ENCODE measurements around the gene RRBP1.

The RRBP1 gene

DNA sequence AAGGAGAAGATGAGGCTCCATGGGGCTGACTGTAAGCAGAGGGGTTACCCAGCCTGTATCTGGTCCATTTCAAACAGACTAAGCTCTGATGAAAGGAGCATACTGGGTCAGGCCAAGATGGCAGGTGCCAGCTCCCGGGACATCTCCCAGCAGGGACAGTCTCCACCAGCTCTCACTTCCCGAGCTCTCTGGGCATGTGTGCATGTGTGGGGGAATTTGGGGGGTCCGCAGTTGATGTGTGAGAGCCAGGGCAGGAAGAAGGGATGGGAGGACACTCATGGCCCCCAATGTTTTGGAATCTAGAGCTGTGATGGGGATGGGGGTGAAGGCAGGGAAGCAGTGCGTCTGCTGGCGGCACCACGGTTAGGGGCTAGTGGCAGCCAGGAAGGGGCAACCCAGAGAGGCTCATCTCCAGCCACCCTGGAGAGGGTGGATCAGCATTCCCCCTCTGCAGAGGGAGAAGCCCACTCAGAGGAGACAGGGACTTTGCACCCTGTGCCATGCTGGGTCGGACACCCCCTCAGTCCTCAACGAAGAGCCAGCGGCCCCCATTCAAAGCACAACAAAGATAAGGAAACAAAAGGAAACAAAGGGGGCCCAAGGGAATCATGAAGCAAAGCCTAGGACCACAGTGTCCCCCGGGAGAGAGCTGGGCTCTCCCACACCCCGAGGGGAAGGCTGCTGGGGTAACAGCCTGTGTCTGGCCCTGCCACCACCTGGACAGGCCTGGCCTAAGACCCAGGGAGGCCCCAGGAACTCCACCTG lies 59.8 kb downstream of the RRBP1 start:
- Histone ChIP-seq H3K4me1 (ENCODE audit: low read length) (no peaks in the 10 kb centered on the region), H3K36me3 (replicated peaks; ENCODE audit: insufficient read depth, low read length) (peaks cover 29% of the 10 kb centered on the region), H3K79me2 (ENCODE audit: low read length) (peaks cover 40% of the 10 kb centered on the region), H3F3A (ENCODE audit: insufficient read depth, low read length) (peaks cover 2% of the 10 kb centered on the region), H3K4me2 (ENCODE audit: low read depth, low read length) (no peak overlapping the region), H3K9ac (ENCODE audit: low read length) (no peak overlapping the region), H3K27ac (ENCODE audit: low read length) (no peak overlapping the region), H3K9me3 (replicated peaks; ENCODE audit: insufficient read depth, low read length) (no peaks in the 10 kb centered on the region), H3K9me2 (replicated peaks; ENCODE audit: insufficient read depth, low read length) (no peaks in the 10 kb centered on the region), H3K27me3 (replicated peaks; ENCODE audit: insufficient read depth, low read length) (no peaks in the 10 kb centered on the region), H4K20me1 (ENCODE audit: insufficient read depth, low read length) (peaks cover 5% of the 10 kb centered on the region), H3K4me3 (ENCODE audit: low read length) (no peak overlapping the region), H2AFZ (ENCODE audit: low read length) (no peak overlapping the region)
- TF ChIP-seq, protein P1, sequence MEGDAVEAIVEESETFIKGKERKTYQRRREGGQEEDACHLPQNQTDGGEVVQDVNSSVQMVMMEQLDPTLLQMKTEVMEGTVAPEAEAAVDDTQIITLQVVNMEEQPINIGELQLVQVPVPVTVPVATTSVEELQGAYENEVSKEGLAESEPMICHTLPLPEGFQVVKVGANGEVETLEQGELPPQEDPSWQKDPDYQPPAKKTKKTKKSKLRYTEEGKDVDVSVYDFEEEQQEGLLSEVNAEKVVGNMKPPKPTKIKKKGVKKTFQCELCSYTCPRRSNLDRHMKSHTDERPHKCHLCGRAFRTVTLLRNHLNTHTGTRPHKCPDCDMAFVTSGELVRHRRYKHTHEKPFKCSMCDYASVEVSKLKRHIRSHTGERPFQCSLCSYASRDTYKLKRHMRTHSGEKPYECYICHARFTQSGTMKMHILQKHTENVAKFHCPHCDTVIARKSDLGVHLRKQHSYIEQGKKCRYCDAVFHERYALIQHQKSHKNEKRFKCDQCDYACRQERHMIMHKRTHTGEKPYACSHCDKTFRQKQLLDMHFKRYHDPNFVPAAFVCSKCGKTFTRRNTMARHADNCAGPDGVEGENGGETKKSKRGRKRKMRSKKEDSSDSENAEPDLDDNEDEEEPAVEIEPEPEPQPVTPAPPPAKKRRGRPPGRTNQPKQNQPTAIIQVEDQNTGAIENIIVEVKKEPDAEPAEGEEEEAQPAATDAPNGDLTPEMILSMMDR (IDR thresholded peaks at IDR 0.05; ENCODE audit: low read length) = no peak
- TF ChIP-seq EZH2 (optimal IDR thresholded peaks at IDR 0.05; ENCODE audit: low read depth, low read length) (no peak), EZH2phosphoT487 (IDR thresholded peaks at IDR 0.05; ENCODE audit: low read length) (no peak)
- DNase-seq = no peak

DNA sequence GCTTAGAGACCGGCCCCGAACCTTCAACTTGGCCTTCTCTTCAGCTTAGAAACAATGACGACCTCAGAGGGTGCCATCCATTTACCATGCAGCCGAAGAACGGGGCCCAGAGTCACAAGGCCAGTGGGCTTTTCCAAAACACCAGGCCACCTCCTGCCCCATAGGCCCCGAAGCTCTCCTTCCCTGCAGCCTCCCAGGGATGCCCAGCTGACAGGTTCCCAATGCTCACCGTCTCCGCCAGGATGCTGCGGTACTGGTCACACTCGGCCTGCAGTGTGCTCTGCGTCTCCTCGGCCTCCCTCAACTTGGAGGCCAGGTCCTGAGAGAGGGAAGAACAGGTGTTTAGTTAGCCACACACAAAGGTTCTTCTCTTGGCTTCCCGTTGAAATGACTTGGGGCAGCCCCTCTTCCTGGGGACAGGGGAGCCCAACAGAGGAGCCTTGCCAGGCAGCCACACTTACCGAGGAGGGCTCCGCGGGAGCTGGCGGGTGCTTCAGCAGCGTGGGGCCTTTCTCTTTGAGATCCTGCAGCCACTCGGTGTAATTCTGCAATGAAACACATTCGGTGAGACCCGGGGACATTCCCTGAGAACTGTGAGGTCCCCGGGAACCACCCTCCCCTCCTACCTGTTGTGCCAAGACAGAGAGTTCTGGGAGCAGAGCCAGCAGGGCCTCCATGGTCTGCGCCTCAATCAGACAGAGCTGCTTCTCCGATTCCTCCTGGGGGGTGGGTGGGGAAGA lies 60.6 kb downstream of the RRBP1 start:
- H4K20me1 ChIP-seq (ENCODE audit: insufficient read depth, low read length) = peaks cover 5% of the 10 kb centered on the region
- H3K36me3 ChIP-seq (replicated peaks; ENCODE audit: insufficient read depth, low read length) = peaks cover 31% of the 10 kb centered on the region
- no peaks in the 10 kb centered on the region for H3K9me2 ChIP-seq (replicated peaks; ENCODE audit: insufficient read depth, low read length)
- peaks cover 9% of the 10 kb centered on the region for H3F3A ChIP-seq (ENCODE audit: insufficient read depth, low read length)
- H2AFZ ChIP-seq (ENCODE audit: low read length) = no peak overlapping the region
- TF ChIP-seq, protein P1 (IDR thresholded peaks at IDR 0.05; ENCODE audit: low read length) = no peak
- TF ChIP-seq EZH2phosphoT487 (IDR thresholded peaks at IDR 0.05; ENCODE audit: low read length) (no peak), EZH2 (optimal IDR thresholded peaks at IDR 0.05; ENCODE audit: low read depth, low read length) (no peak)
- no peak overlapping the region for H3K9ac ChIP-seq (ENCODE audit: low read length)
- H3K27ac ChIP-seq (ENCODE audit: low read length) = no peak overlapping the region
- H3K9me3 ChIP-seq (replicated peaks; ENCODE audit: insufficient read depth, low read length) = no peaks in the 10 kb centered on the region
- H3K79me2 ChIP-seq (ENCODE audit: low read length) = peaks cover 34% of the 10 kb centered on the region
- H3K4me1 ChIP-seq (ENCODE audit: low read length) = no peaks in the 10 kb centered on the region
- H3K4me2 ChIP-seq (ENCODE audit: low read depth, low read length) = no peak overlapping the region
- no peaks in the 10 kb centered on the region for H3K27me3 ChIP-seq (replicated peaks; ENCODE audit: insufficient read depth, low read length)
- H3K4me3 ChIP-seq (ENCODE audit: low read length) = no peak overlapping the region
- no peak for DNase-seq

DNA sequence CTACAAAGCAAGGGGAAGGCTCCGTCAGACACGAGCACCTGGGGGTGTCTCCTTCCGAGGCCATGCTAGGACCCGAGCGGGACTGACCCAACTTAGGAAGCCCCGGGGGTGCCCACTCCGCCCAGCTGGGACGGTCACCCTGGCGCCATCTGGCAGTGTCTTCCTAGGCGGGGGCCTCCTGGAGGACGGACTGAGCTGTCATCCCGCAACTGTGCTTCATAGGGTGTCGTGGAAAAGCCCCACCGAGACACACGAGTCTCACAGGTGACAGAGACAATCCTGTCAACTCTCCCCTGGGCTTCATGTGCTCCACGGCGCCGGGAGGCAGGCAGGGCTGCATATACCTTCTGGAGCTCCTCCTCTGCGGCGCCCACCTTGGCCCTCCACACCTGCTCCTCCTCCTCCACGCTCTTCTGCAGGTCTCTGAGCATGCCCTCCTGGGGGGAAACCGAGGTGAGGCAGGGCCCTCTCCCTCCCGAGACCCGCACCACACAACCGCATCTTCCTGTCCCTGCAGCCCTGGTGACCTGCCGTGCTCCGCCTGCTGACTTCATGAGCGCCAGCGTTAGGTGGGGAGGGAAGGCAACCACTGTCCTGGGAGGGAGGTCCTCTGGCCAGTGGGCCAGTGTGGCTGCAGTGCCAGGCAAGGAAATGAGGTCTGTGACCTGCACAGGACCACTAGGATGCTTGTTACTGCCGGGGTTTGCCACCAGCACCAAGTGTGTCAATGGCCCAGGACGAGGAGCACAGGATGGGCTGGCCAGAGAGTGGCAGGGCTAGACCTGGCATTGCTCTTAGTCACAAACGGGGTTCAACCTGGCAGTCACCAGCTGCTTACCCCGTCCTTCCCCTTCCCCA lies 61.4 kb downstream of the RRBP1 start:
- Histone ChIP-seq H3K36me3 (replicated peaks; ENCODE audit: insufficient read depth, low read length) (peaks cover 25% of the 10 kb centered on the region), H3K9me2 (replicated peaks; ENCODE audit: insufficient read depth, low read length) (no peaks in the 10 kb centered on the region), H3K4me1 (ENCODE audit: low read length) (no peaks in the 10 kb centered on the region), H3K27ac (ENCODE audit: low read length) (no peak overlapping the region), H2AFZ (ENCODE audit: low read length) (no peak overlapping the region), H3K79me2 (ENCODE audit: low read length) (peaks cover 28% of the 10 kb centered on the region), H3K9ac (ENCODE audit: low read length) (no peak overlapping the region), H4K20me1 (ENCODE audit: insufficient read depth, low read length) (peaks cover 5% of the 10 kb centered on the region), H3K9me3 (replicated peaks; ENCODE audit: insufficient read depth, low read length) (no peaks in the 10 kb centered on the region), H3K27me3 (replicated peaks; ENCODE audit: insufficient read depth, low read length) (no peaks in the 10 kb centered on the region), H3K4me2 (ENCODE audit: low read depth, low read length) (no peak overlapping the region), H3K4me3 (ENCODE audit: low read length) (no peak overlapping the region), H3F3A (ENCODE audit: insufficient read depth, low read length) (peaks cover 10% of the 10 kb centered on the region)
- TF ChIP-seq EZH2phosphoT487 (IDR thresholded peaks at IDR 0.05; ENCODE audit: low read length) = no peak
- TF ChIP-seq, protein P1 (IDR thresholded peaks at IDR 0.05; ENCODE audit: low read length) = no peak
- no peak for TF ChIP-seq EZH2 (optimal IDR thresholded peaks at IDR 0.05; ENCODE audit: low read depth, low read length)
- no peak for DNase-seq
